Middle frontal gyrus (tissue), 1 donor: ENCODE results near the gene MTERF4.
"Not testable (repeated sequence)": the region's sequence is repeated elsewhere in the genome, so short reads cannot be mapped to it uniquely, and the experiment has no call there.

ENCODE experiments used
- DNase-seq: peaks from one replicate; pipeline ENCODE4 v3.0.0-alpha.2; 2015; ENCODE audit warnings: low spot score; ENCODE audit errors: extremely low spot score

Gene MTERF4

DNA sequence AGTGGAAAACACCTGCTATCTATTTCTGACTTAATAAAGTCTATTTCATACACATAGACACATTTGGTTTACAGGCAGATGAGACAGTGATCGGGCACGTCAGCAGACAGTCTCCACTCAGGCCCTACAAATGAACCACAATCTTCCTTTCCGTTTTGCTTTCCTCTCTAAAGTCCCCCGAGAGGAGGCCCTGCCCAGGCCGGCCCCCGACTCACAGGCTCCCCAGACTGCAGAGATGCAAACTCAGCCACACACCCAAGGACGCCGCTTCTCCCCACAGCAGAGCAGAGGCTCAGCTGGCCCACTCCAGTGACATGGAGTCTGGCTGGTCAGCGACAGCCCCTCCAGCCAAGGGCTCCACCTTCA lies 9.3 kb upstream of the MTERF4 start:
- no peak for DNase-seq

DNA sequence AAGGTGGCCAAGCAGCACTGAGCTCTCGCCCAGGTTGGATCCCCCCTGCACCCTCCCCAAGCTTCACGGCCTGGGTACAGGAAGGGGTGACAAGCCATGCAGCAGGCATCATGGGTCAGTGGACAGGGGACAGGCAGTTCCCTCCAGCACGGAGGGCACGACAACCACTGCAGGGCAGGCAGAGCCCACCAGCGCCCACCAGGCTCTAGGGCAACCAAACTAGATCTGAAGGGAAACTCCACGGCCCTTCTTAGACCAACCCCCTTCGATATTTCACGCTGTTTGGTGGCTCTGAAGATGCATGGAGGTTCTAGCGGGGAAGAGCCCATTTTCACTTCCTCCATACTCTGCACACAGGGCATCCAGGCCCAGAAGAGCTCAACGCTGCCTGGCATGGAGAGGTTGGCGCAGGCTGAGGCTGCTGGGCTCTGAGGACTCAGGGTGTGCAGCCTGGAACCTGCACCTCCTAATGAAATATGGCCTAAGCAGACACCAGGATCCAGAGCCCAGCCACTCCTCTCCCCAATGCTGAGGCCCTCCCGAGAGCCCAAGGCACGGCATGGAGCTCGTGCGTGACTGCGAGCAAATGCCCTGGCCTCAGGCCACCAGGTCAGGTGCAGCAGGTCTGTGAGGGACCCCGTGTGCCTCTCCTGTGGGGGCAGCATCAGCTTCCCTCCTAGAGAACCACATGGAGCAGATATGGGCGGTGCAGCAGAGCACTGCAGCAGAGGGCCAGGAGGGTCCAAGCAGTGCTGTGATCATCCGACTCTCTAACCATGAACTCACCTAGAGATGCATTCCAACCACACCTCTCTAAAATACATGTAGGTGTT lies 8.7 kb upstream of the MTERF4 start:
- no peak for DNase-seq

DNA sequence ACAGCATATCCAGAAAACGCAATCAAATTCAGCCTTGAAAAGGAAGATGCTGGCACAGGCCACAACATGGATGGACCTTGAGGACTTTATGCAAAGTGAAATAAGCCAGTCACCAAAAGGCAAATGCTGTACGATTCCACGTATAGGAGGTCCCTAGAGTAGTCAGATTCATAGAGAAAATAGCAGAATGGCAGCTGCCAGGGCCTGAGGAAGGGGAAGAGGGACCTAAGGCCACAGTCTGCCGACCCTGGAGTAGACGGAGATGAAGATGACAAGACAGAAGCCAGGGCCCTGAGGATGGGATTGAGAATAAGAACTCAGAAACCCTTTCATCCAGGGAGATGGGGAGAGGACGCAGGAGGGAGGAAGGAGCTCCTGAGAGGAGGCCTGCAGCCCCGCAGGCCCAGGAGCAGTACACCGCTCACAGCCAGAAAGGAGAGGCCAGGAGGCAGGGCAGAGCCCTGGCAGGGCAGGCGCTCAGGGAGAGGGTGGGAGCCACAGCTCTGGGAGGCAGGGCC lies 8.1 kb upstream of the MTERF4 start:
- no peak for DNase-seq

DNA sequence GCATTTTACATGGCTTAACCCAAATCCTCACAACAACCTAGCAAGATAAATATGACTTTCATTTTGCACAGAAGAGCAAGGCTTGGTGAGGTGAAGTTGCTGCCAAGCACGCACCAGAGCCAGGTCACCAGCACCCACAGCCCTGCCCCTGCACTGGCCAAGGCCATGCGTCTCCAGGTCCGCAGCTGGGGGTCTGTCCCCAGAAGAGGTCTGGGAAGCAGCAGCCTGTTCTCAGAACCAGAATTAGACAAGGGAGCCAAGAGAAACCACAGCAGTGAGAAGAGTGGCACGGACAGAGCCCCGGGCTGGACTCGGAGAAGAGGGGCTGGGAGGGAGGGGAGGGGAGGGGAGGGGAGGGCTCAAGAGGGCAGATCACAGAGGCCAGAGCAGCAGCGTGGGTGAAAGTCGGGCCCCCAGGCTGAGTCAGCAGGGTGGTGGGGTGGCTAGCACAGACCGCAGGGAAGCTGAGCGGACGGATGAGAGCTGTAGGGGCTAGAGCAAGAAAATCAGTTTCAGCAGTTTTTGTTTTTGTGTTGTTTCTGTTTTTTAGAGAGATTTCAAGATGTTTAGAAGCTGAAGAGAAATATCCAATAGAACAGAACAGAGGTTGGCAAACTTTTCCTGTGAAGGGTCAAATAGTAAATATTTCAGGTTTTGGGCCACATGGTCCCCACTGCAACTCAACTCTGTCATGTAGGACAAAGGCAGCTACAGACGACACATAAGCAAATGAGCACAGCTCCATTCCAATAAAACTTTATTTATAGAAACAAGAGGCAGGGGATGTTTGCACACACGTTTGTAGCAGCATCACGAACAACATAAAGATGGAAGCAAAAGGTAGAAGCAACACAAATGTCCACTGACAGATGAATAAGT lies 7.4 kb upstream of the MTERF4 start:
- DNase-seq: no peak

DNA sequence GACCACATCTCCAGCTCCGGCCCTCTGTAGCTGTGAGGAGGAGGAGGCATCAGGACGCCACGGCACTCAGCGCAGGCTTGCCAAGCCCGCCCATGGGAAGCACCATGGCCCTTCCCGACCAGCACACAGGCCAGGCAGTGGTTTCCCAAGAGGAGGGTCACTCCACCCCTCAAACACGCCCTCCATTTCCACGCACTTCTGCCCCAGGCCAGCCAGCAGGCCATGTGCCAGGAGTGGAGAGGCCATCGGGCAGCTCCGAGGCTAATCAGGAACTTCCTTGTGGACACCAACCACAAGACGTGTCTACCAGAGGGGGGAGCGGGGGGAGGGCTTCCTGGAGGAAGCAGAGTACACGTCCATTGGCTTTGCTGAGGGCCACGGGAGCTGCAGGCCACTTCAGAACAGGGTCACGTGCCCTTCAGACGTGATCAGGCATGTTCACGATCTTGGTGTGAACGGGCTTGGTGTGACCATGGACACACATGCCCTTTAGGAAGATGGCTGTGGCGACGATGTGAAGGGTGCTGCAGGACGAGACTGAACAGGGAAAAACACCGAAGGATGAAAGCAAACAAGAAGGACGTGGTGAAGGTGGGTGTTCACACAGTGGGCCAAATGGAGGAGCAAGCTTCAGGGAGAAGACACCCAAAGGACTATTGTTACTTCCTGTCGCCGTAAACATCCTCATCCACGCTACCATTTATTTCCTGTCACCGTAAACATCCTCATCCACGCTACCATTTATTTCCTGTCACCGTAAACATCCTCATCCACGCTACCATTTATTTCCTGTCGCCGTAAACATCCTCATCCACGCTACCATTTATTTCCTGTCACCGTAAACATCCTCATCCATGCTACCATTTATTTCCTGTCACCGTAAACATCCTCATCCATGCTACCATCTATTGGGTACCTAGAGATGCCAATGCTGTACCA lies 6.5 kb upstream of the MTERF4 start:
- no peak for DNase-seq

DNA sequence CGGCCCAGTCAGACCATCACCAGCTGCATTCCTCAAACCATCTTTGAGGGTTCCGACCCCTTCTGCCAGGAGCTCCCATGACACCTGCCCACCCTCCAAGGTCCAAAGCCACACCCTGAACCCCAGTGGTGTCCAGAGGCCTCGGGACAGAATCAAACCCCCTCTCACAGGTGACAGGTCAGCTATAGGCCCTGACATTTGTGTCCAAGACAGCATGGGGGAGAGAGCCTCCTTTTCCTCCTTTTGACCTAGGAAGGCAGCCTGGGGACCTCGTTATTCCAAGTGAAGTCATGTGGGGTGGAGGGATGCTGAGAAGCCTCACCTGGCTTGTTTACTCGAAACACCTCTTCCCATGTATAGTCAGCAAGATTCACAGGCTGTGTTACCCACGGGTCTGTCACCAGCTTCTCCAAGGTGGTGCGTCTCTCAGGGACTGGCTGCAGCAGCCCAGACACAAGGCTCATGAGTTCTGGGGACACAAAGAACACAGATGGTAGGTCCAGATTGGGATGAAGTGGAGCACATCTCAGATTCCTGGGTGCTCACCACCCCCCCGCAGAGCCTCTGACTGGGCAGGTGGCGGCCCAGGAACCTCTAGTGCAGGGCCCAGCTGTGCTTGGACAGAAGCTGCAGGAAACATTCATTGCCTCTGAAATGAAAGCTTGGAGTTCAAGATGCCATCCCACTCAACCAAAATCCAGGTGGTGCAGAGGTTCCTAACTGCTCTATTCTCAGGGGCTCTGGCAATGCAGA lies 5.1 kb upstream of the MTERF4 start:
- no peak for DNase-seq

DNA sequence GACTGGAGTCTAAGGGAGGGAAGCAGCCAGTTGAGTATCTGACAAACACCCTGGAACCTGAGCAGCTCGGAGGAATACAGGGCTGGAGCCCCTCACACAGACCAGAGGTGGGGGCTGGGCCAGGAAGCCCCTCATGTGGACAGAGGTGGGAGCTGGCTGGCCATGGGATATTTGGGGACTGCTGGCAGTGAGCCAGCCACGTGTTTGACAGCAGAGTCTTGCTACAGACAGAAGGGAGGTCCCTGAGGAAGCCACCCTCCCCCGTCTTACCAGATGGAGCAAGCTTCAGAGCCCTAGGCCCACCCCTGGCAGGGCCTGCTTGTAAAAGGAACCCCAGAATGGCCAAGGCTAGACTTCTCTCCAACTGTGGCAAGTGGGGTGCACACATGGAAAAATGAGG lies 3.6 kb upstream of the MTERF4 start:
- no peak for DNase-seq

DNA sequence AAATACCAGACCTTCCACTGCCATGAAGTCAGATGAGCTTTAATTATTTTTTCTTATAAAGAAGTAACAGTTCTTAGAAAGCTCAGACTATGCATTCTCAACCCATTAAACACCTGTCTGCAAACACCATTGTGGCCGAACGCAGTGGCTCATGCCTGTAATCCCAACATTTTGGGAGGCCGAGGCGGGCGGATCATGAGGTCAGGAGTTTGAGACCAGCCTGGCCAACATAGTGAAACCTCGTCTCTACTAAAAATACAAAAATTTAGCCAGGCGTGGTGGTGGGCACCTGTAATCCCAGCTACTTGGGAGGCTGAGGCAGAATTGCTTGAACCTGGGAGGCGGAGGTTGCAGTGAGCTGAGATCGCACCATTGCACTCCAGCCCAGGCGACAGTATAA lies 2.5 kb upstream of the MTERF4 start:
- DNase-seq: not testable (repeated sequence)

DNA sequence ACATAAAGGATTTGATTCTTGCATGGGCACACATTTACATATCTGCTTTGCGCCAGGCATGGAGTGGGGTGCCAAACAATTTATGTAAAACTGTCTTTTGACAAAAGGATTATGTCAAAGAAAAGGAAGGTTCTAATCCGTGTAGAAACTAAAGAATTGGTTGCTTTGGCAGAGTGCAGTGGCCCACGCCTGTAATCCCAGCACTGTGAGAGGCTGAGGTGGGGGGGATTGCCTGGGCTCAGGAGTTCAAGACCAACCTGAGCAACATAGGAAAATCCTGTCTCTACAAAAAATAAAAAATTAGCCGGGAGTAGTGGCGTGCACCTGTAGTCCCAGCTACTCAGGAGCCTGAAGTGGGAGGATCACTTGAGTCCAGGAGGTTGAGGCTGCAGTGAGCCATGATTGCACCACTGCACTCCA lies 1.1 kb upstream of the MTERF4 start:
- no peak for DNase-seq

DNA sequence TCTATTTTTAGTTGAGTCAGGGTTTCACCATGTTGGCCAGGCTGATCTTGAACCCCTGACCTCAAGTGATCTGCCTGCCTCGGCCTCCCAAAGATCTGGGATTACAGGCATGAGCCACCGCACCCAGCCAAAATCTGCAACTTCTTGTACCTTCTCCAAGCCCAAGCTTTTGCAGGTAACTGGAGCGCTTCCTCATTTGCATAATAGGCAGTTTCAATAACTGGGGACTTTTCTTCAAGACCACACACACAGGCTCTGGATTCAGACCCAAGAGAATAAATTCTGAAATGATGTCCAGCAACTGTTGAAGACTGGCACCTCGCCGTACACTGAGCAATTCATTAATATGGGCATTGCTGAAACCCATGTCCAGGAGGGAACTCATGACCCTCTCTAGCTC lies 2.8 kb downstream of the MTERF4 start:
- no peak for DNase-seq

DNA sequence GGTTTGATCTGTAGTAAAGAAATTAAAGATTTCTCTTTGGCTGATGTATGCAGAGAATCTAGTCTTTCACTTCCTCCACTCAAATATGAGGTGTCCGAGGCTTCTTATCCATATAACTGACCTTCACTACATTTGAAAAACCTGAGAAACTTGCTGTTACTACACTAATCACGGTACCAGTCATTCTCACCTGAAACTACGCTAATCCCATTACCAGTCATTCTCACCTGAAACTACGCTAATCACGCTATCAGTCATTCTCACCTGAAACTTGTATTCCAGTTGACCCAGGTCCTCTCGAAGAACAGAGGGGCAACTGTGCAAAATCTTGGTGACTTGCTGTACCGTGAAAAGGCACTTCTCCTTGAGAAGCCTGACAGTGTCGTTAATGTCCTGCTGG lies 5.1 kb downstream of the MTERF4 start:
- DNase-seq: no peak

DNA sequence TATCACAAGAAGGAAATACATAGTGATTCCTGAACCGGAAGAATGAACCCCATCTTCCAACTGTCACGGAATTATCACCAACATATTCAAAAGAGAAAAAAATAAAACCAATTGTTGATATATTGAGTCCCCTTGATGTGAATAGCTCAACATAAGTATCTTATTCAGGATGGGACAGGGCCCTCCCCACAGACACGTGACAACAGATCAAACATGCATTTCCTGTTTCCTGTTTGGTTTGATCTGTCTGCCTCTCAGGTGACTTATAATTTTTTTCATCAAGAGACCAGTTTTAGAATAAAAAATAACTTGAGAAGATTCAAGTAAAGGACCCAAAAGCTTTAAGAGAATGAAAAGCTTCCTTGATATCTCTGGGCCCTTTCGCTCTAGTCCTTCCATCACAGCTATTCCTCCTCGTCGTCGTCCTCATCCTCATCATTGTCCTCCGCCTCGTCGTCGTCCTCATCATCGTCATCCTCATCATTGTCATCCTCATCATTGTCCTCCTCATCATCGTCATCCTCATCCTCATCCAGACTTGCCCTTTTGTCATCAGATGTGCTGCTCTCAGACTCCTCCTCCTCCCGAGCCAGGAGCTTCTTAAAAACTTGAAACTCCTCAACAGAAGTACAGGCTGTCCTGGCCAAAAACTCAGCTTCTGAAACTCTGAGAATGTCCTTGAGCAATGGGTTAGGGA lies 6.3 kb downstream of the MTERF4 start:
- DNase-seq: no peak

DNA sequence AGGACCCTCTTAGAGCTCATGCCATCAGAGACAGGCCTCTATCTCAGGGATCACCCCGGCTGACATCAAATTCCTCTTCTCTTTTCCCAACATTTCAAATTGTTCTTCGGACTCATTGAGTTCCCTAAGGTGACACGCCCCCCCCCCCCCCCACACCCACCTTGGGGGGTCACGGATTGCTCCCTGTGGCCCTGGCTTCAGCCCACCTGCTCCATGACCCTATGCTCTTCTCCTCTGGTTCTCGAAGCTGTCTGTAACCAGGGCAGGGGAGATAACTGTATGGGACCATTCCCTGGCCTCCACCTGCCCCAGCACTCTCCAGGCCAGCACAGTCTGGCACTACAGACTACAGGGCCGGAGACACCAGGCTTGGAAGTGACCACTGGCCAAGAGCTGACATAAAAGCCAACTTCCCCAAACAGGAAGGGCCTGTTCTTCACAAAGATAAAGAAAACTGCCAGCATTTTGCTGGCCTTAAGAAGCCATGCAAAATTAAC lies 7.1 kb downstream of the MTERF4 start:
- DNase-seq: no peak

DNA sequence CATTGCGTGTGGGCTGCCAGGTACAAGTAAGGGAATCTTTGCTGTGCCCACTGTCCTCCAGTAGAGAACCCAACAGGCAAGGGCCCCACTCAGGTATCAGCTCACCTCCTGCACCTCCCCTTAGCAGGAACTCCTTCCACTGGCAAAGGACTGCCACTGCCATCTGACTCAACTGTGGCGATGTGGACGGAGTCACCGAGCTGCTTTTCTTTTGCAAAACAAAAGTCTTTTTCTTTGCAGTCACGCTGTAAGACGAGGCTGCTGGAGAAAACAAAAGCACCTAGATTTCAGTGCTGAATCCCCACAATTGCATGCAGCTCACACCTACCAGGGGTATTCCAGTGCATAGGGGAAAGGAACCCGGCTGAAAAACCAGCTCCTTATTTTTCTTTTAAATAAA lies 7.9 kb downstream of the MTERF4 start:
- DNase-seq: no peak

DNA sequence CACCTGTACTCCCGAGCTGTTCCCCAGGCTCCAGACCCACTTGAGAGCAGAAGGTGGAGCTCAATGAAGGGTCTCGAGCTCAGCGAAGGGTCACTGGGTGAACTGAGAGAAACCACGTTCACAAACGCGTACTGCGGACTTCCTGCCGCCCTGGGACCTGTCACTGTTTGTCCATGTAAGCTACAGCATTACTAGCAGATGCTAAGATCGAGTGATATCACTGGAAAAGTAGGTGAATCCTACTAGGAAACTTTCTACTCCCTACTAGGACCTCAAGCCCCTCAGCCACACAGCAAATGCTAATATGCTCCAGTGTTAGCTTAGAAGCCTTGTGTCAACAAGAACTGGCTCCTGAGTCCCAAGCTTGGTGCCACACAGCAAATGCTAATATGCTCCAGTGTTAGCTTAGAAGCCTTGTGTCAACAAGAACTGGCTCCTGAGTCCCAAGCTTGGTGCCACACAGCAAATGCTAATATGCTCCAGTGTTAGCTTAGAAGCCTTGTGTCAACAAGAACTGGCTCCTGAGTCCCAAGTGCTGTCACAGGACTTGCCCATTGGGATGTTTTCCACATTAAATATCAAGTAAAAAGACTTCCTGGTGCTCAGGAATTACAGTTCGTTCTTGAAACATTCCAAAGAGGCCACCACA lies 8.8 kb downstream of the MTERF4 start:
- DNase-seq: not testable (repeated sequence)

DNA sequence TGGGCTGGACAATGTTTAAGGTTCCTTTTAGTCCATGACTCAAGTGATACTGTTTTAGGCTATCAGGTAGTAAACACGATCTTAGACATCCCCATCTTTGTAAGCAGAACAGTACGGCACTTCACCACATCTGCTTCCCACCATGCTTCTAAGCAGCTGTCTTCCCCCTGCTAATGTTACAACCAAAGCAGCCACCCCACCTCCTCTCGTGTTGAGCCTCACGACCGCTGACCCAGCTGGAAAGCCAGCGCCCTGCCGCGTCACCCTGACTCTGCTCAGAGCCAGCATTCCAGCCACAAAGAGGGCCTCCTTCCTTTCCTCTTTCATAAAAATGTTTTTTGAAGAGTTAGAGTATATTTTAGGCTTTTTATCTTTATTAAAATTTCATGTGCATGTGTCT lies 9.4 kb downstream of the MTERF4 start:
- no peak for DNase-seq

DNA sequence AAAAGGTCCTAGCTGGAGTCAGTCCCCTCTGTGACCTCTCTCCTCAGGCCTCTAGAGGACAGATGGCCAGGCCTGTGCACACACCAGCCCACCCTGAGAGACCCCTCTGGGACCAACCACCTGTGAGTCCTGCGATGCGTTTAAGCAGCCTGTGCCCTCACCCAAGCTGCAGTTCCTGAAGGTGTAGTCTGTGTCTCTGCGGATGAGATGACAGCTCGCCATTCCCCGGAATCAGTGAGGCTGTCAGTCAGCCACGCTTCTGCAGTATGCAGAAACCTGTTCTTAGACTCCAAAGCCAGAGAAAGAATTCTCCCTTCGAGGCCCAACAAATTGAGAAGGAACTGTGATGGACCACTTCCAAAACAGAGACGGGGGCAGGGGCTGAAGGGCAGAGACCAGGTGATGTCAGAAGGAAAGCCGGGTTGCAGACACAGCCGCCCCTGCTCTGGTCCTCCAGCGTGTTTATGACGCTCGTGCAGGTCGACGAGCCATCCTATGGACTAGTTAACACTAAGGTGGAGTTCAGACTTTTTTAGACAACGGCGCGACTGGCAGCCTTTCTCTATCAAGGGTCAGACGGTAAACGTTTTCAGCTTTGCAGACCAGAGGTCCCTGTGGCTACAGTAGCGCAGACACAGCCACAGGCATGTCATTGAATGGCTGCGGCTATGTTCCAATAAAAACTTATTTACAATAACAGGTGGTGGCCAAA lies 10.2 kb downstream of the MTERF4 start:
- DNase-seq: no peak

DNA sequence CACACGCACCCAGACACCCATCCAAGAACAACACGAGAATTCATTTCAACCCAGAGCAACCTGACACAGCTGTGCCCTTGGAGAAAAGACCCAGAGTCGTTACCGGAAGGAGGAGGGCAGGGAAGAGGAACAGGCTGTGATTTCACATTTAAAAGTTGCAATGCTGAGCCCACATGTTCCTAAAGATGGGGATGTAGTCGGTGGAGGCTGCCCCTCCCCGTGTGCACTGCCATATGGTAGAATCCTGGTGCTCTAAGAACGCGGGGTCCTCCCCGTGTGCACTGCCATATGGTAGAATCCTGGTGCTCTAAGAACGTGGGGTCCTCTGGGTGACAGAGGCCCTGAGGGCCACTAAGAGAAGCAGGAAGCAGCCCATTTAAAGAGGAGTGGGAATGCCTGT lies 10.9 kb downstream of the MTERF4 start:
- no peak for DNase-seq
